AG10803 (cell line): Measurements from ENCODE around the gene NAPSA.

Experiments used
- DNase-seq: peaks from one replicate; pipeline ENCODE4 v3.0.0; 2010; ENCODE audit warnings: low read depth
- H3K4me3 ChIP-seq: 2 replicates; pipeline ENCODE4 v1.5.1; 2011; ENCODE audit warnings: mild to moderate bottlenecking, low read length, control low read depth
- TF ChIP-seq, protein P1 (sequence below): conservative IDR thresholded peaks from 2 replicates; pipeline ENCODE4 v1.5.1; 2011; ENCODE audit warnings: mild to moderate bottlenecking, low read length, control low read depth, inconsistent platforms

Gene NAPSA

DNA sequence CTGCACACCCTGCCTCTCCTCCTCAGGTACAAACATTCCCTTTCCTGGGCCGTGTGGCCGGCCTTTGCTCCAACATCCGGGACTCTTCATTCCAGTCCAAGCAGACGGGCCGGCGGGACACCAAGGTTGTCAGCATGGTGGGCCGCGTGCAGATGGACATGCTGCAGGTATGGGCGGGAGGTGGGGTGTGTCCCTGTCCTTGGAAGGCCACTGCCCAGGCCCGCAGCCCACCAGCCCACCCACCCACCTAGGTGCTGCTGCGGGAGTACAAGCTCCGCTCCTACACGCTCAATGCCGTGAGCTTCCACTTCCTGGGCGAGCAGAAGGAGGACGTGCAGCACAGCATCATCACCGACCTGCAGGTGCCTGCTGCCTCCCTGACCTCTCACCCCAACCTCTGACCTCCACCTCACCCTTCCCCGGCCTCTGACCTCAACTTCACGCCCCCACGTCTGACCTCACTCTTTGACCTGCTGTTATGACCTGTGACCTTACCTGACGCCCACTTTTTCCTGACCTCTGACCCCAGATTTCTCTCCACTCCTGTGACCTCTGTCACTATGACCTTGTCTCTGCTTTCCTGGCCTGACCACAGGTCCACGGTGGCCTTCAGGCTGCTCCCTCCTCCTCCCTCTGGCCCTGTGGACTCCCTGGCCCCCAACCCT is 40.8 kb upstream of the NAPSA start:
- TF ChIP-seq, protein P1, sequence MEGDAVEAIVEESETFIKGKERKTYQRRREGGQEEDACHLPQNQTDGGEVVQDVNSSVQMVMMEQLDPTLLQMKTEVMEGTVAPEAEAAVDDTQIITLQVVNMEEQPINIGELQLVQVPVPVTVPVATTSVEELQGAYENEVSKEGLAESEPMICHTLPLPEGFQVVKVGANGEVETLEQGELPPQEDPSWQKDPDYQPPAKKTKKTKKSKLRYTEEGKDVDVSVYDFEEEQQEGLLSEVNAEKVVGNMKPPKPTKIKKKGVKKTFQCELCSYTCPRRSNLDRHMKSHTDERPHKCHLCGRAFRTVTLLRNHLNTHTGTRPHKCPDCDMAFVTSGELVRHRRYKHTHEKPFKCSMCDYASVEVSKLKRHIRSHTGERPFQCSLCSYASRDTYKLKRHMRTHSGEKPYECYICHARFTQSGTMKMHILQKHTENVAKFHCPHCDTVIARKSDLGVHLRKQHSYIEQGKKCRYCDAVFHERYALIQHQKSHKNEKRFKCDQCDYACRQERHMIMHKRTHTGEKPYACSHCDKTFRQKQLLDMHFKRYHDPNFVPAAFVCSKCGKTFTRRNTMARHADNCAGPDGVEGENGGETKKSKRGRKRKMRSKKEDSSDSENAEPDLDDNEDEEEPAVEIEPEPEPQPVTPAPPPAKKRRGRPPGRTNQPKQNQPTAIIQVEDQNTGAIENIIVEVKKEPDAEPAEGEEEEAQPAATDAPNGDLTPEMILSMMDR: no peak
- H3K4me3 ChIP-seq: no peak overlapping the region
- DNase-seq: no peak

DNA sequence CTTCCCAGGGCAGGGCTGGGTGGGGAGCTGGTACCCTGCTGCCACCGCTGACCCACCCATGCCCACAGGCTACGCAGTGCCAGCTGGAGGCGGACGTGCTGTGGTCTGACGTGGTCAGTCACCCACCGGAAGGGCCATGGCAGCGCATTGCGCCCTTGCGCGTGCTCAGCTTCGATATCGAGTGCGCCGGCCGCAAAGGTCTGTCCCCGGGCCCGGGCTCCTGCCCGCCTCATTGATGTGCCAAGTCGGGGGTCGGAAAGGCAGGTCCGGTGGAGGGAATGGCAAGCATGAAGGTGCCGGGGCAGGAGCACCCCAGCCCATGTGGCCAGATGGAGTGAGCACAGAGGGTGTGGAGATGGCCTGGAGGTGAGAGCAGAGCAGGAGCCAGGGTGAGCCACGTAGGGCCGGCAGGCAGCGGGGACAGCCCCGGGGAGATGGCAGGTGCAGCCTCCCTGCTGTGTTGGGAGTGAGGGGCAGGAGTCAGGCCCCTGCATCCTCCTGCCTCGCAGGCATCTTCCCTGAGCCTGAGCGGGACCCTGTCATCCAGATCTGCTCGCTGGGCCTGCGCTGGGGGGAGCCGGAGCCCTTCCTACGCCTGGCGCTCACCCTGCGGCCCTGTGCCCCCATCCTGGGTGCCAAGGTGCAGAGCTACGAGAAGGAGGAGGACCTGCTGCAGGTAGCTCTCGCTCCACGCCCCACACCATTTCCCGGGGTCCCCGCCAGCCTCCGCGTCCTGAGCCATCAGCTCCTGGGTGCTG is 37.3 kb upstream of the NAPSA start:
- TF ChIP-seq, protein P1: no peak
- no peak overlapping the region for H3K4me3 ChIP-seq
- DNase-seq: no peak

DNA sequence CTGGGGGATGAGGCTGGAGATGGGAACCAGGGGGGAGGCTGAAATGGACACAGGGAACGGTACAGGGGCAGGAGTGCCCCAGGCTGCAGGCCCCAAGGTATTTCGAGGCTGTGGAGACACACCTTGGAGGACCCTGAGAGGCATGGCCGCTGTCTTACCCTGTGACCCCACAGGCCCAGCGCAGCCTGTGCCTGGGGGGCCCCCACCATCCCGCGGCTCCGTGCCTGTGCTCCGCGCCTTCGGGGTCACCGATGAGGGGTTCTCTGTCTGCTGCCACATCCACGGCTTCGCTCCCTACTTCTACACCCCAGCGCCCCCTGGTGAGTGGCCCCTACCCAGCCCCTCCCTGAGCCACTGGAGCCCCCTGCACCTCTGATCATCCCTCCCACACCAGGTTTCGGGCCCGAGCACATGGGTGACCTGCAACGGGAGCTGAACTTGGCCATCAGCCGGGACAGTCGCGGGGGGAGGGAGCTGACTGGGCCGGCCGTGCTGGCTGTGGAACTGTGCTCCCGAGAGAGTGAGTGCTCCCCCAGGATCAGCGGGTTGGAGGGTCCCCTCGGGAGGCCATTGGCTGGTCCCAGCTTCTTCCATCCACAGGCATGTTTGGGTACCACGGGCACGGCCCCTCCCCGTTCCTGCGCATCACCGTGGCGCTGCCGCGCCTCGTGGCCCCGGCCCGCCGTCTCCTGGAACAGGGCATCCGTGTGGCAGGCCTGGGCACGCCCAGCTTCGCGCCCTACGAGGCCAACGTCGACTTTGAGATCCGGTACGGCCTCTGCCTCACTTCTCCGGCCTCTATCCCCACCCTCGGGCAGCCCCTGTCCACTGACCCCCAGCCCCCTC is 36.4 kb upstream of the NAPSA start:
- DNase-seq: no peak
- TF ChIP-seq, protein P1: no peak
- H3K4me3 ChIP-seq: no peak overlapping the region

DNA sequence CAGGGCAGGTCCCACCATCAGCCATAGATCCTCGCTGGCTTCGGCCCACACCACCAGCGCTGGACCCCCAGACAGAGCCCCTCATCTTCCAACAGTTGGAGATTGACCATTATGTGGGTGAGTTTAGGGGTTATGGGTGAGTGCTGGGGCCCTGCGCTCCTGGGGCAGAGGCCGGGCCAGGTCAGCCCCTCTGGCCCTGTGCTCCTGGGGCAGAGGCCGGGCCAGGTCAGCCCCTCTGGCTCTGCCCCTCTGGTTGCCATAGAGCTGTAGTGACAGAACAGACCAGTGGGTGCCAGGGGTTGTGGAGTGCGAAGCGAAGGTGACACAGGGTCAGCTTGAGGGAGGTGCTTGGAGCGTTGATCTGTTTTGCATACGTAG is 33.9 kb upstream of the NAPSA start:
- no peak for DNase-seq

DNA sequence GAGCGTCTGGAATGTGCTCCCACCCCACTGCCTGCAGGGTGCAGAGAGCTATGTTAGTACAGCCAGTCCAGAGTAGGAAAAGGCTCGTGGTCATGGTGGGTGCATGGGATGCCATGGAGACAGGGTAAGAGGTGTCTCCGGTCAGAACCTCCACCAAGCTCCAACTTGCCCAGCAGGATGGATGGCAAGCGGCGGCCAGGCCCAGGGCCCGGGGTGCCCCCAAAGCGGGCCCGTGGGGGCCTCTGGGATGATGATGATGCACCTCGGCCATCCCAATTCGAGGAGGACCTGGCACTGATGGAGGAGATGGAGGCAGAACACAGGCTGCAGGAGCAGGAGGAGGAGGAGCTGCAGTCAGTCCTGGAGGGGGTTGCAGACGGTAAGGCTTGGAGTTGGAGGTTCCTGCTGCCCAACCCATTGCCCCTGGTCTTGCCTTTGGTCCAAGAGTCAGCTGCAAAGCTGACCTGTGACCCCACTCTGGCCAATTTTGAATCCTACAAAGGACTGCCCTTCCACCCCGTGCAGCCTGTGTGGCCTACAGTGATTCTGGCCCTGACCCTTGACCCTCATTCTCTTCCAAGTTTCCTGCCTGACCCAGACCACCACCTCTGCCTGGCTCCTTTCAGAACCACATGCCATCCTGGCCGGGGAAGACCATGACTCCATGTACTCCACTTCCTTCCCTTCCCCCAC is 33.4 kb upstream of the NAPSA start:
- TF ChIP-seq, protein P1: no peak
- no peak overlapping the region for H3K4me3 ChIP-seq
- DNase-seq: no peak

More for the DNA sequence above, 33.9 kb upstream of the NAPSA start:
- TF ChIP-seq, protein P1: no peak
- H3K4me3 ChIP-seq: no peak overlapping the region

DNA sequence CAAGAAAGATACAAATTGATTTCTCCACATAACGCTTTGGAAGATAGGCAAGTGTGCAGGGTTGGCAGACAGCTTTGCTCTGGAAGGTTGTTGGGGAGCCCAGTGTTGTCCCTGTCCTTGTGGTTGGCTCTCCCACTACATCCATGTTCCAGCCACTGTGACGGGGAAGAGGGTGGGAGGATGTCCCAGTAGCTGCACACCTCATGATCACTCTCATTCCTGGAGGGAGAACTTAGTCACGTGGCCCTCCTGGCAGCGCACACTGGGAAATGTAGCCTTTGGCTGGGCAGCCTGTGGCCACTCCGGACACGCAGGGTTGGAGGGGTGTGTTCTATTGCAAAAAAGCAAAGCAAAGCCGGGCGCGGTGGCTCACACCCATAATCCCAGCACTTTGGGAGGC is 28.6 kb upstream of the NAPSA start:
- H3K4me3 ChIP-seq: no peak overlapping the region
- DNase-seq: no peak
- TF ChIP-seq, protein P1: no peak
